Panc1 (cell line): ENCODE data around the gene LARGE2. TPM values are rescaled to one million over a fixed set of nuclear protein-coding genes. Genes with fewer than 3 reads are reported as not detected.

ENCODE experiments used
- ATAC-seq: fragments of 200-7000 bp; cut with Tn5 transposase; 2 replicates; pipeline ENCODE4 v1.9.1; 2020; ENCODE audit warnings: mild to moderate bottlenecking, moderate library complexity
- BruUV-seq: library from RNA; stranded (reverse); fragments of 400-500 nt; replicated peaks from 2 replicates; lab custom pipeline; 2021; lab: Mats Ljungman, UMichigan
- CTCF ChIA-PET: fragments of 300-600 bp; sonication (Branson Sonifier 250); formaldehyde crosslinking; loops from one replicate; lab custom pipeline; 2022; ENCODE audit warnings: antibody characterized with exemption; lab: Charles Lee
- POLR2A ChIA-PET: fragments of 300-600 bp; sonication (Branson Sonifier 250); formaldehyde crosslinking; loops from one replicate; lab custom pipeline; 2022; ENCODE audit warnings: antibody characterized with exemption; lab: Charles Lee
- DNase-seq: peaks from one replicate; pipeline ENCODE4 v3.0.0-alpha.2; 2010; ENCODE audit warnings: low read depth, low spot score
- H3K27ac ChIP-seq: 2 replicates; pipeline ENCODE4 v1.5.1; 2011; ENCODE audit warnings: mild to moderate bottlenecking, low read length, inconsistent platforms
- H3K27me3 ChIP-seq: fragments of 200-500 bp; sonication (Bioruptor generic); 2 replicates; pipeline ENCODE4 v1.6.0; 2014; ENCODE audit warnings: low read length, inconsistent platforms; ENCODE audit not compliant: control insufficient read depth, insufficient read depth
- H3K36me3 ChIP-seq: fragments of 200-500 bp; sonication (Bioruptor generic); 2 replicates; pipeline ENCODE4 v1.5.1; 2014; ENCODE audit warnings: inconsistent platforms, mild to moderate bottlenecking, low read length, moderate library complexity; ENCODE audit not compliant: control insufficient read depth, insufficient read depth
- H3K4me1 ChIP-seq: 2 replicates; pipeline ENCODE4 v1.5.1; 2011; ENCODE audit warnings: inconsistent platforms, mild to moderate bottlenecking, low read length, moderate library complexity; ENCODE audit not compliant: control insufficient read depth, insufficient read depth
- H3K4me3 ChIP-seq, 2 experiments: 2 replicates each; pipeline ENCODE4 v1.5.1; 2011 to 2012; ENCODE audit warnings: low read depth in 2 of 2, low read length in 2 of 2, mild to moderate bottlenecking in 2 of 2, inconsistent platforms in 1 of 2, moderate library complexity in 1 of 2
- H3K9me3 ChIP-seq: fragments of 200-500 bp; sonication (Bioruptor generic); 2 replicates; pipeline ENCODE4 v1.5.1; 2014; ENCODE audit warnings: low read depth, mild to moderate bottlenecking, inconsistent platforms, low read length, moderate library complexity; ENCODE audit not compliant: control insufficient read depth, insufficient read depth
- CTCF ChIP-seq: fragments of 450-650 bp; IDR thresholded peaks from 2 replicates; pipeline ENCODE4 v1.5.1; 2017; ENCODE audit warnings: mild to moderate bottlenecking
- POLR2AphosphoS5 ChIP-seq: IDR thresholded peaks from 2 replicates; pipeline ENCODE4 v1.6.1; 2012; ENCODE audit warnings: mild to moderate bottlenecking, low read depth, low read length, moderate library complexity
- REST ChIP-seq, 2 experiments: IDR thresholded peaks; 2 replicates each; pipeline ENCODE4 v1.6.1; 2011 to 2012; ENCODE audit warnings: low read depth in 2 of 2, control low read depth in 1 of 2, low read length in 1 of 2, mild to moderate bottlenecking in 1 of 2, moderate library complexity in 1 of 2; ENCODE audit not compliant: insufficient read depth in 1 of 2
- SIN3A ChIP-seq: IDR thresholded peaks from 2 replicates; pipeline ENCODE4 v1.6.1; 2012; ENCODE audit warnings: low read depth, mild to moderate bottlenecking, low read length, moderate library complexity, borderline replicate concordance; ENCODE audit not compliant: insufficient read depth
- TCF7L2 ChIP-seq: IDR thresholded peaks from 2 replicates; pipeline ENCODE4 v1.6.1; 2011; ENCODE audit warnings: mild to moderate bottlenecking, low read depth, low read length, inconsistent platforms
- in situ Hi-C: cut with HindIII; loops from 2 replicates; pipeline ENCODE4 v1.10.0; 2016; ENCODE audit warnings: low sequenced_read_pairs, low pct_unique_long_range_greater_than_20kb
- intact Hi-C: fragments of 100-400 bp; cut with micrococcal nuclease; formaldehyde crosslinking; loops from one replicate; pipeline ENCODE4 v1.10.0; 2022; ENCODE audit not compliant: unreplicated experiment
- total RNA-seq: library from RNA; stranded (reverse); gene quantifications from one replicate; pipeline ENCODE4 v1.2.1, GENCODE V29; 2021; ENCODE audit not compliant: unreplicated experiment

LARGE2 gene
- total RNA-seq, 1 experiment from 2014 or later = 1.4 TPM

- Histone ChIP-seq H3K4me3 (no peak overlapping the region), H3K36me3 (peaks cover 14% of the 10 kb centered on the region), H3K27me3 (no peaks in the 10 kb centered on the region), H3K9me3 (no peaks in the 10 kb centered on the region), H3K4me1 (no peaks in the 10 kb centered on the region), H3K27ac (no peak overlapping the region)
- TF ChIP-seq REST (IDR thresholded peaks at IDR 0.05; ENCODE audit: insufficient read depth in 1 of 2, low read depth in 2 of 2, low read length in 1 of 2) (no peak), POLR2AphosphoS5 (no peak), CTCF (no peak), SIN3A (no peak), TCF7L2 (no peak)
- intact Hi-C loops = no loop called here
- BruUV-seq = no TSS peak
- ChIA-PET POLR2A (no interaction called here), CTCF (no interaction called here)
- in situ Hi-C loops = no loop called here
- ATAC-seq (no peak), DNase-seq (no peak)
Measured at GRCh38 chr11:45973601-45974000, 51.1 kb downstream of the LARGE2 start.

GRCh38 chr11:45974806-45975205 is 52.4 kb downstream of the LARGE2 start:
- CTCF ChIA-PET = no interaction called here
- BruUV-seq = no TSS peak

More at GRCh38 chr11:45974806-45975205, 52.4 kb downstream of the LARGE2 start:
- in situ Hi-C loops = no loop called here
- Histone ChIP-seq H3K36me3 (peaks cover 10% of the 10 kb centered on the region), H3K27me3 (no peaks in the 10 kb centered on the region), H3K4me1 (no peaks in the 10 kb centered on the region), H3K9me3 (no peaks in the 10 kb centered on the region), H3K4me3 (no peak overlapping the region), H3K27ac (no peak overlapping the region)
- ATAC-seq (no peak), DNase-seq (no peak)
- TF ChIP-seq REST (IDR thresholded peaks at IDR 0.05; ENCODE audit: insufficient read depth in 1 of 2, low read depth in 2 of 2, low read length in 1 of 2) (no peak), SIN3A (no peak), CTCF (no peak), POLR2AphosphoS5 (no peak), TCF7L2 (no peak)
- POLR2A ChIA-PET = no interaction called here
- intact Hi-C loops = no loop called here
